ENCODE data around the gene CACNA1E. TPM values are rescaled to one million over a fixed set of nuclear protein-coding genes. Genes with fewer than 3 reads are reported as not detected.

CACNA1E gene
- under 1 TPM in 1 of 2 donors, not detected in 1; 0.11 TPM for total RNA-seq

- H3K27me3 Mint-ChIP-seq, result peaks cover 70% of the 10 kb centered on the region
- no peaks in the 10 kb centered on the region for H3K4me1 Mint-ChIP-seq
- H3K36me3 Mint-ChIP-seq (ENCODE audit: low read depth), result no peaks in the 10 kb centered on the region
- no peaks in the 10 kb centered on the region for H3K9me3 Mint-ChIP-seq
- no peak for ATAC-seq (replicated peaks)
- peak within 1 kb of the TSS; percentile 31 for H3K4me3 Mint-ChIP-seq
- no peak within 1 kb of the TSS for H3K27ac Mint-ChIP-seq
These were observed at the start of gene CACNA1E for GRCh38 chr1:181483285-181484195. CACNA1E (plus strand) TSS chr1:181483517; CDS start chr1:181483745, 228 bp downstream.

DNA sequence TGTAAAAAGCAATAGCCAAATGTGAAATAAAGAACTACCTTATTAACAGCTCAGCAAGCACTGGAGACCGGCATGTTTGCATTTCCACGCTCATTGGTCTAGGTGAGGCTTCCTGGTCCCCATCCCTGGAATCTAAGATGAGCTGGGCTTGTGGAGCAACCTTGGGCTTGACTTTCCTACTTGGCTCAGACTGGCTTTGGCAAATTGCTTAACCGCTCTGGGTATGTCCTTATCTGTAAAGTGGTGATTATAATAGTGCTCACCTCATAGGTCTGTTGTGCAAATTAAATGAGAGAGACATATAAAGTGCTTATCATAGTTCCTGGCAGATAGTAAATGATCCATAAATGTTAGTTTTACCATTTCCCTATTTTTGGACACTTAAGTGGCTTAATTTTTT is 49.4 kb upstream of the CACNA1E start:
- Mint-ChIP-seq H3K9me3 (no peaks in the 10 kb centered on the region), H3K4me3 (no peak overlapping the region), H3K4me1 (no peaks in the 10 kb centered on the region), H3K27me3 (peaks cover 30% of the 10 kb centered on the region), H3K27ac (no peak overlapping the region), H3K36me3 (ENCODE audit: low read depth) (no peaks in the 10 kb centered on the region)
- no peak for ATAC-seq (replicated peaks)

DNA sequence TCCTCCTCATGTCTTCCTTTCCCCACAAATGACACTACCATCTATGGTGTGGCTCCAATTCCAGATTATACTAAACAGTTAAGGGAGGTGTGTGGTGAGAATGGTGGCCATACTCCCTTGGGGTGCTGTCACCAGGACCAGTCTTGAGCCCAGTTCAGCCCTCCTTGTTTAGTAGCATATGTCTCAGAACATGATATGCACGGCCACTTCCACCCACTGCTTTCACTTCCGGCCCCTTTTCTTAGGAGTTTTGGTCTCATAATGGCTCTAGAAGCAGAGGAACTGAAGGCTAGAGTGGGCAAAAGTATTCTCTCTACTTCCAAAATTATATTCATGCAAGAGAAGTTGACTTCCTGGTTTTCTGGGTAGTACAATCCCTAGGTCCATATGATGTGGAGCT is 45.3 kb upstream of the CACNA1E start:
- no peaks in the 10 kb centered on the region for H3K9me3 Mint-ChIP-seq
- no peak for ATAC-seq (replicated peaks)
- H3K4me1 Mint-ChIP-seq, result no peaks in the 10 kb centered on the region
- no peak overlapping the region for H3K27ac Mint-ChIP-seq
- H3K27me3 Mint-ChIP-seq, result peaks cover 30% of the 10 kb centered on the region
- no peaks in the 10 kb centered on the region for H3K36me3 Mint-ChIP-seq (ENCODE audit: low read depth)
- no peak overlapping the region for H3K4me3 Mint-ChIP-seq

DNA sequence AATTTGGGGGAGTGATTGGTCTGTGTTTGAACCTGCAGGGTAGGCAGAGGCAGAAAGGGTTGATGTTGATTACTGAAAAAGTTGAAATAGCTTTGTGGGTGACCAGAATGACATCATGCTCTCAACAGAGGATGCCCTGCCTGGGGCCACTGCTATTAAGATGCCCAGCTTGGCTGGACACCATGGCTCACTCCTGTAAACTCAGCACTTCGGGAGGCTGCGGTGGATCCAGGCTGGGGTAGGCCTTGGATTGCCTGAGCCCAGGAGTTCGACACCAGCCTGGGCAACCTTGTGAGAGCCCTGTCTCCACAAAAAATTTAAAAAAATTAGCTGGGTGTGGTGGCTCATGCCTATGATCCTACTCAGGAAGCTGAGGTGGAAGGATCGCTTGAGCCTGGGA is 42.8 kb upstream of the CACNA1E start:
- no peak overlapping the region for H3K4me3 Mint-ChIP-seq
- no peaks in the 10 kb centered on the region for H3K36me3 Mint-ChIP-seq (ENCODE audit: low read depth)
- no peak overlapping the region for H3K27ac Mint-ChIP-seq
- no peak for ATAC-seq (replicated peaks)
- H3K4me1 Mint-ChIP-seq, result no peaks in the 10 kb centered on the region
- H3K27me3 Mint-ChIP-seq, result peaks cover 14% of the 10 kb centered on the region
- H3K9me3 Mint-ChIP-seq, result no peaks in the 10 kb centered on the region

DNA sequence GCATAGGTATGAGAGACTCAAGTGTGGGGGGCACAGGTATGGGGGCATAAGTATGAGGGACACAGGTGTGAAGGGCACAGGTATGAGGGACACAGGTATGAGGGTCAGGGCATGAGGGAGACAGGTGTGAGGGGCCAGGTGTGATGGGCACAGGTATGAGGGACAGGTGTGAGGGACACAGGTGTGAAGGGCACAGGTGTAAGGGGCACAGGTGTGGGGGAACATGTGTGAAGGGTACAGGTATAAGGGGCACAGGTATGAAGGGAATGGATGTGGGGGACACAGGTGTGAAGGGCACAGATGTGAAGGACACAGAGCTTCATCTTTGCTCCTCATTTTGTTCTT is 41.2 kb upstream of the CACNA1E start:
- peaks cover 7% of the 10 kb centered on the region for H3K27me3 Mint-ChIP-seq
- H3K27ac Mint-ChIP-seq, result no peak overlapping the region
- H3K4me1 Mint-ChIP-seq, result no peaks in the 10 kb centered on the region
- ATAC-seq (replicated peaks), result no peak
- no peak overlapping the region for H3K4me3 Mint-ChIP-seq
- H3K36me3 Mint-ChIP-seq (ENCODE audit: low read depth), result no peaks in the 10 kb centered on the region
- H3K9me3 Mint-ChIP-seq, result no peaks in the 10 kb centered on the region

DNA sequence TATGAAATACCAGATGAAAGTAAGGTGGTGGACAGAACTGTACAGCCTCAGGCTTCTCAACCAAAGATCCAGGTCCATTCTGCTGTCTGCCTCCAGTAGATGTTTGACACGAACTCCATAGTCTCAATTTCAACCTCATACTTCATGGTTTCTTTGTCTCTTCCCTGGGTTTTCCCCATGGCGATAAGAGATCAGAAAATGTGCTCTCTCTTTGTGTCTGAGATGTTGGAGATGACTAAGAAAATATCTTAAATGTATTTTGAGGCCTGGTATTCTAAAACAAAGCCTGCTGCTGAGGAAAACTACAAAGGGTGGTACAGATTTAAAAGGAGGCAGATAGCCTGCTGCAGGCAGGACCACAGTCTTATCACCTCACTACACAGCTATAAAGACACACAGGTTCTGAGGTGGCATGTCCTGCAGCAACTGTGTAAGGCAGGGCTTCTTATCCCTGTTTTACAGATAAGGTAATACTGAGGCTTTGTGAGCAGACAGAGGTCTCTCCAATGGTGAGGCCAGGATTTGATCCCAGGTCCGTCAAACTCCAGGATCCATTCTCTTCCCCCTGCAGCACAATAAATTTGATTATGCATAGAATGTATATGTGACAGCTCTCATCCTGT is 40.0 kb upstream of the CACNA1E start:
- no peak overlapping the region for H3K4me3 Mint-ChIP-seq
- no peak overlapping the region for H3K27ac Mint-ChIP-seq
- no peaks in the 10 kb centered on the region for H3K27me3 Mint-ChIP-seq
- H3K36me3 Mint-ChIP-seq (ENCODE audit: low read depth), result no peaks in the 10 kb centered on the region
- H3K9me3 Mint-ChIP-seq, result no peaks in the 10 kb centered on the region
- ATAC-seq (replicated peaks), result peak; percentile 46
- H3K4me1 Mint-ChIP-seq, result no peaks in the 10 kb centered on the region

GRCh38 chr1:181445436-181445835 is 37.9 kb upstream of the CACNA1E start:
- Mint-ChIP-seq H3K4me3 (no peak overlapping the region), H3K27ac (no peak overlapping the region), H3K9me3 (no peaks in the 10 kb centered on the region), H3K4me1 (no peaks in the 10 kb centered on the region), H3K36me3 (ENCODE audit: low read depth) (no peaks in the 10 kb centered on the region), H3K27me3 (no peaks in the 10 kb centered on the region)
- no peak for ATAC-seq (replicated peaks)

GRCh38 chr1:181448461-181448860 is 34.9 kb upstream of the CACNA1E start:
- Mint-ChIP-seq H3K27ac (no peak overlapping the region), H3K4me3 (no peak overlapping the region), H3K27me3 (no peaks in the 10 kb centered on the region), H3K36me3 (ENCODE audit: low read depth) (no peaks in the 10 kb centered on the region), H3K9me3 (no peaks in the 10 kb centered on the region), H3K4me1 (no peaks in the 10 kb centered on the region)
- no peak for ATAC-seq (replicated peaks)

- ATAC-seq (replicated peaks), result no peak
- Mint-ChIP-seq H3K4me1 (no peaks in the 10 kb centered on the region), H3K36me3 (ENCODE audit: low read depth) (no peaks in the 10 kb centered on the region), H3K9me3 (no peaks in the 10 kb centered on the region), H3K4me3 (no peak overlapping the region), H3K27ac (no peak overlapping the region), H3K27me3 (no peaks in the 10 kb centered on the region)
These were observed 31.6 kb upstream of the CACNA1E start for GRCh38 chr1:181451661-181452230.

DNA sequence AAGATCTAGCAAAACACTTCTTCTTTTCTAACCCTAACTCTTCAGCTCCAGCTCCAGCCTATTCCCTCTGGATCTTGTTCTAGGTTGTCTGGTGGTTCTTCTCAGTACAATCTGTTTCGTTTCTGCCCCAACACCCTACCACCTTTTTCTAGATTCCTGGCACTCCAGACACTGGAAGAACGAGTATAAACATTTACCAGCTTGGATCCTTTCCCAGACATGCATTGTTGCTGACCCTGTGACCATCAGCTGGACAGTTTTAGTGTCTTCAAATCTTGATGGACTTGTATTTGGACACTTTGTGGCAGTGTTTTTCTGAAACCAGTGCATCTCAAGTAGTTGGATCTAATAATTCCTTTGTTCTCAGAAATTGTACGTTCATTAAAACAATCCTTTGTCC is 30.6 kb upstream of the CACNA1E start:
- Mint-ChIP-seq H3K4me1 (no peaks in the 10 kb centered on the region), H3K27me3 (peaks cover 4% of the 10 kb centered on the region), H3K36me3 (ENCODE audit: low read depth) (no peaks in the 10 kb centered on the region), H3K27ac (no peak overlapping the region), H3K9me3 (no peaks in the 10 kb centered on the region), H3K4me3 (no peak overlapping the region)
- no peak for ATAC-seq (replicated peaks)

GRCh38 chr1:181453541-181454201 is 29.6 kb upstream of the CACNA1E start:
- Mint-ChIP-seq H3K9me3 (no peaks in the 10 kb centered on the region), H3K4me3 (no peak overlapping the region), H3K27ac (no peak overlapping the region), H3K36me3 (ENCODE audit: low read depth) (no peaks in the 10 kb centered on the region), H3K27me3 (peaks cover 5% of the 10 kb centered on the region), H3K4me1 (no peaks in the 10 kb centered on the region)
- no peak for ATAC-seq (replicated peaks)

GRCh38 chr1:181456551-181456950 is 26.8 kb upstream of the CACNA1E start:
- Mint-ChIP-seq H3K27me3 (peaks cover 14% of the 10 kb centered on the region), H3K27ac (no peak overlapping the region), H3K4me3 (no peak overlapping the region), H3K9me3 (no peaks in the 10 kb centered on the region), H3K4me1 (no peaks in the 10 kb centered on the region), H3K36me3 (ENCODE audit: low read depth) (no peaks in the 10 kb centered on the region)
- ATAC-seq (replicated peaks), result no peak

DNA sequence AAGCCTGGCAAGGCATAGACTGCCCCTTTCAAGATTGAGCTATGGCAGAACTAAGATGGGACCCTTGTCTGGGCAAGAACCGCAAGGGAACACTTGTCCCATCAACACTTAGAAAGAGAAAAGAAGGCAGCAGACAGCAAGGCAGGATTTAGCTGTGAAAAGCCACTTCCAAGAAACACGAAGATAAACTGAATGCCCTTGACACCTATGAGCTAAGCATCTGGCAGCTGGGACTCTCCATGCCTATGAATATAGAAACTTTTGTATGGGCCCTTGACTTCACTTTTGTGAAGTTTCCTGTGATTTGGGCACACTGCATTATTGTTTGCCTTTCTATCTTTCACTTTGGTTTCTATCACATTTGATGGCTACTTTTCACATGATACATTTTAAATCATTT is 24.9 kb upstream of the CACNA1E start:
- Mint-ChIP-seq H3K4me3 (no peak overlapping the region), H3K36me3 (ENCODE audit: low read depth) (no peaks in the 10 kb centered on the region), H3K9me3 (no peaks in the 10 kb centered on the region), H3K4me1 (no peaks in the 10 kb centered on the region), H3K27me3 (peaks cover 14% of the 10 kb centered on the region), H3K27ac (no peak overlapping the region)
- ATAC-seq (replicated peaks), result no peak

- Mint-ChIP-seq H3K4me3 (no peak overlapping the region), H3K9me3 (no peaks in the 10 kb centered on the region), H3K27me3 (peaks cover 17% of the 10 kb centered on the region), H3K27ac (no peak overlapping the region), H3K4me1 (no peaks in the 10 kb centered on the region), H3K36me3 (ENCODE audit: low read depth) (no peaks in the 10 kb centered on the region)
- ATAC-seq (replicated peaks), result no peak
These were observed 24.2 kb upstream of the CACNA1E start for GRCh38 chr1:181459067-181459466.

Data from activated T-helper 17 cell treated with anti-CD3 and anti-CD28 coated beads, Interleukin-2, amount 50 U/mL, for 72 hours (primary cell).